Bladder microvascular endothelial cell (primary cell): ENCODE measurements around the gene LPO. TPM values are rescaled to one million over a fixed set of nuclear protein-coding genes. Genes with fewer than 3 reads are reported as not detected.

ENCODE experiments used
- total RNA-seq: library from RNA; depleted of rRNA; stranded (reverse); fragments of >200 nt; gene quantifications from 2 replicates; pipeline ENCODE4 v1.2.3, GENCODE V29; 2014

LPO gene
- not detected in 2 replicates for total RNA-seq

GRCh38 chr17:58238147-58238634 is at the start of gene LPO:
Gene LPO (plus strand): TSS chr17:58238584. CDS start chr17:58242980, 4,396 bp downstream.

GRCh38 chr17:58192612-58193011 is 45.8 kb upstream of the LPO start, which contains the start of gene EPX:
Gene EPX (plus strand): TSS chr17:58192726. CDS start chr17:58192847, 121 bp downstream.

GRCh38 chr17:58219007-58219788 is 19.2 kb upstream of the LPO start, which contains the start of gene MKS1:
Gene MKS1 (minus strand): TSS chr17:58219255. CDS start chr17:58219230, 25 bp downstream.

GRCh38 chr17:58280480-58281217 is 42.3 kb downstream of the LPO start, which contains the start of gene MPO:
Gene MPO (minus strand): TSS chr17:58280935. CDS start chr17:58280758, 177 bp downstream.

Other genes with a start within 250 kb of the LPO start
- gene SRSF1, start 231.3 kb upstream of the LPO start, total RNA-seq, result 399 and 481 TPM in 2 replicates
- gene DYNLL2, start 155.2 kb upstream of the LPO start, total RNA-seq, result 8.4 and 18.8 TPM in 2 replicates
- gene OR4D1, start 90.2 kb upstream of the LPO start, total RNA-seq, result not detected in 2 replicates
- gene OR4D2, start 71.6 kb upstream of the LPO start, total RNA-seq, result not detected in 2 replicates
- gene EPX, start 45.9 kb upstream of the LPO start, total RNA-seq, result not detected in 2 replicates
- 8.9 and 13.2 TPM in 2 replicates for gene MKS1, start 19.3 kb upstream of the LPO start, total RNA-seq
- gene MPO, start 42.4 kb downstream of the LPO start, total RNA-seq, result under 0.01 TPM in 1 of 2 replicates, not detected in the other
- under 0.01 TPM in 1 of 2 replicates, not detected in the other for gene TSPOAP1, start 90.2 kb downstream of the LPO start, total RNA-seq
- 40.3 and 62.6 TPM in 2 replicates for gene SUPT4H1, start 113.6 kb downstream of the LPO start, total RNA-seq
- not detected in 2 replicates for gene RNF43, start 178.9 kb downstream of the LPO start, total RNA-seq
- under 0.01 and 0.06 TPM in 2 replicates for gene HSF5, start 249.8 kb downstream of the LPO start, total RNA-seq